ENCODE data around the gene SLX4IP. TPM values are rescaled to one million over a fixed set of nuclear protein-coding genes. Genes with fewer than 3 reads are reported as not detected.

The SLX4IP gene
- total RNA-seq, 6 experiments from 2014 or later: 4.1 to 4.8 (median 4.5) TPM

GRCh38 chr20:10398834-10399369, 36.2 kb upstream of the SLX4IP start:
- no peaks in the 10 kb centered on the region for H3K27me3 Mint-ChIP-seq (ENCODE audit: insufficient read depth)
- DNase-seq: no peak

GRCh38 chr20:10402938-10403608, 32.0 kb upstream of the SLX4IP start:
- Mint-ChIP-seq H3K4me1 (ENCODE audit: low read depth) (no peaks in the 10 kb centered on the region), H3K27me3 (ENCODE audit: insufficient read depth) (no peaks in the 10 kb centered on the region), H3K27ac (no peak overlapping the region), H3K36me3 (ENCODE audit: low read depth) (no peaks in the 10 kb centered on the region), H3K4me3 (no peak overlapping the region), H3K9me3 (no peaks in the 10 kb centered on the region)
- no peak for TF ChIP-seq CTCF (IDR thresholded peaks at IDR 0.05)
- DNase-seq: no peak

More at GRCh38 chr20:10398834-10399369, 36.2 kb upstream of the SLX4IP start:
- Mint-ChIP-seq H3K27ac (no peak overlapping the region), H3K4me1 (ENCODE audit: low read depth) (no peaks in the 10 kb centered on the region), H3K9me3 (no peaks in the 10 kb centered on the region), H3K36me3 (ENCODE audit: low read depth) (no peaks in the 10 kb centered on the region), H3K4me3 (no peak overlapping the region)
- TF ChIP-seq CTCF (IDR thresholded peaks at IDR 0.05): no peak

- no peak for TF ChIP-seq CTCF (IDR thresholded peaks at IDR 0.05)
- no peaks in the 10 kb centered on the region for H3K36me3 Mint-ChIP-seq (ENCODE audit: low read depth)
Measured at GRCh38 chr20:10404023-10404628, 31.0 kb upstream of the SLX4IP start.

DNA sequence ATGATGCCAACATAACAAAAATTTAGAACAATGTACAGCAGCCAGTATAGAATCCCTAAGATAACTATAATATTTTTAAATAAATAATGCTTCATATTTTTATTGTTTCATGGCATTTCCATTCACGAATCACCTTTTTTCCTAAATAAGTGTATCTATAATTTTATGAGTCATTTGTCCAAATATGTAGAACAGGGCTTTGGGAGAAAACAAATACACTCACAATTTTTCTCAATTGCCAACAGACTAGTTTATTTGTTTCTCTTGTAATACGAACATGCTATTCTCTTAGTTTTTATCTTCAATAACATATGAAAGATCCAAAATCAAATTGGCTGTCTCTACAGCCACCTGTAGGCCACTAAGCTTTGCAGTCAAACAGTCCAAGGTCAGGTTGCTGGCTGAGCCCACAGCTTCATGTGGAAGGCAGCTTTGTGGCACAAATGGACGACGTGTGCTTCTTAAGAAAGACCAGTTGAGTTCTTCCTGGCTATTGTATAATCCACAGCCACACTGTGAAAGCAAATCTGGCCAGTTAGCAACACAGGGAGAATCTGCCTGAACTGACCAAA, 30.1 kb upstream of the SLX4IP start:
- H3K27me3 Mint-ChIP-seq (ENCODE audit: insufficient read depth): no peaks in the 10 kb centered on the region
- no peak overlapping the region for H3K4me3 Mint-ChIP-seq
- H3K27ac Mint-ChIP-seq: no peak overlapping the region
- no peaks in the 10 kb centered on the region for H3K9me3 Mint-ChIP-seq
- TF ChIP-seq CTCF (IDR thresholded peaks at IDR 0.05): no peak
- H3K36me3 Mint-ChIP-seq (ENCODE audit: low read depth): no peaks in the 10 kb centered on the region
- H3K4me1 Mint-ChIP-seq (ENCODE audit: low read depth): no peaks in the 10 kb centered on the region
- no peak for DNase-seq

More at GRCh38 chr20:10404023-10404628, 31.0 kb upstream of the SLX4IP start:
- Mint-ChIP-seq H3K9me3 (no peaks in the 10 kb centered on the region), H3K27me3 (ENCODE audit: insufficient read depth) (no peaks in the 10 kb centered on the region), H3K4me3 (no peak overlapping the region), H3K27ac (no peak overlapping the region), H3K4me1 (ENCODE audit: low read depth) (no peaks in the 10 kb centered on the region)
- no peak for DNase-seq

GRCh38 chr20:10408108-10408813, 26.8 kb upstream of the SLX4IP start:
- Mint-ChIP-seq H3K4me1 (ENCODE audit: low read depth) (no peaks in the 10 kb centered on the region), H3K9me3 (no peaks in the 10 kb centered on the region), H3K36me3 (ENCODE audit: low read depth) (no peaks in the 10 kb centered on the region), H3K27ac (no peak overlapping the region), H3K4me3 (no peak overlapping the region), H3K27me3 (ENCODE audit: insufficient read depth) (no peaks in the 10 kb centered on the region)
- TF ChIP-seq CTCF (IDR thresholded peaks at IDR 0.05): no peak
- DNase-seq: no peak

Measured in HFFc6 (cell line).